Small intestine (tissue), 7 donors: Measurements from ENCODE around the gene WIPF3. TPM values are rescaled to one million over a fixed set of nuclear protein-coding genes. Genes with fewer than 3 reads are reported as not detected.

Experiments used
- DNase-seq, 2 donors: peaks; one replicate each; pipeline versions ENCODE4 v3.0.0 to v3.0.0-alpha.2; 2013
- FAIRE-seq: peaks from 2 replicates; lab custom pipeline; 2012; peaks lifted over from hg19 to GRCh38; lab: Jason Lieb, UNC
- H3K27ac ChIP-seq, 3 donors: one replicate each; pipeline ENCODE4 v1.5.1; 2013; ENCODE audit warnings: low read length in 2 of 3, mild to moderate bottlenecking in 2 of 3, control low read depth in 1 of 3, inconsistent platforms in 1 of 3, low read depth in 1 of 3, moderate library complexity in 1 of 3
- H3K27me3 ChIP-seq, 3 donors: one replicate each; pipeline ENCODE4 v1.6.1; 2013; ENCODE audit warnings: low read length in 3 of 3, inconsistent platforms in 1 of 3; ENCODE audit not compliant: control insufficient read depth in 3 of 3, insufficient read depth in 3 of 3
- H3K36me3 ChIP-seq, 3 donors: one replicate each; pipeline ENCODE4 v1.6.1; 2013; ENCODE audit warnings: low read length in 3 of 3, inconsistent platforms in 1 of 3, low read depth in 1 of 3, mild to moderate bottlenecking in 1 of 3, moderate library complexity in 1 of 3; ENCODE audit not compliant: control insufficient read depth in 3 of 3, insufficient read depth in 2 of 3
- H3K4me1 ChIP-seq, 3 donors: one replicate each; pipeline ENCODE4 v1.6.1; 2013; ENCODE audit warnings: low read length in 2 of 3, inconsistent platforms in 1 of 3, low read depth in 1 of 3, mild to moderate bottlenecking in 1 of 3, moderate library complexity in 1 of 3; ENCODE audit not compliant: control insufficient read depth in 3 of 3, insufficient read depth in 2 of 3
- H3K4me3 ChIP-seq, 3 donors: one replicate each; pipeline ENCODE4 v1.5.1; 2013; ENCODE audit warnings: low read length in 3 of 3, control low read depth in 1 of 3, inconsistent platforms in 1 of 3, low read depth in 1 of 3, mild to moderate bottlenecking in 1 of 3, moderate library complexity in 1 of 3
- H3K9me3 ChIP-seq, 2 donors: one replicate each; pipeline ENCODE4 v1.6.1; 2013; ENCODE audit warnings: low read depth in 1 of 2, low read length in 1 of 2; ENCODE audit not compliant: control insufficient read depth in 2 of 2, insufficient read depth in 1 of 2
- WGBS, 3 donors: extraction: QIAGEN DNeasy Blood & Tissue Kit; methylation state at CpG; one replicate each; pipeline ENCODE4 v1.1.7; 2013; 5-methylcytosine and 5-hydroxymethylcytosine counted together
- polyA plus RNA-seq, 4 donors: library from polyadenylated mRNA; stranded (reverse) in 3 of 4; unstranded in 1 of 4; fragments of 200-250 nt in 3 of 4; fragments of 120-200 nt in 1 of 4; gene quantifications; one replicate each; pipeline versions ENCODE4 v1.2.1 to v1.2.3, GENCODE V29; 2013
- donor health status: healthy with polysubstance abuse.
- donor health status: control.
- donor health status: control.
- donor health status: Bipolar disorder and iron deficiency.
- donor health status: healthy.

The WIPF3 gene
- polyA plus RNA-seq, 4 donors = 1.1 to 28.5 (median 1.7) TPM

DNA sequence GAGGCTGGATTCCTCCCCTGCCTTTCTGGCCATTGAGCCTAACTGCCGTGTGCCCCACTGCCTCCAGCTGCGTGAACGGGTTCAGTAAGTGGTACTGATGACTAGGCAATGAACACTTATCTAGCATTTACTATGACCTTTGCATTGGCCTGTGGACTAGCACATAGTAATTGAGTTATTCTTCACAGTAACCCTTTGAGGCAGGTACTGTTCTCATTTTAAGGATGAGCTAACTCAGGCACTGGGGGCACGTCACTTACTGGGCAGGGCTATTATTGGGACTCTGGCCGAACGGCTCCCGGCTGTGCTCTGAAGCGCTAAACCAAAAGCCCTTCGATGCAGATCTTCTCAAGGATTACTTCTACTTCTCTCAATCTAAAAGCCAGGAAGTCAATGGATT lies 38.3 kb downstream of the WIPF3 start:
- DNase-seq (peak; percentile 82 to 83), FAIRE-seq (no peak)
- Histone ChIP-seq H3K36me3 (peaks cover 0 to 3% (median 0%) of the 10 kb centered on the region in 3 donors), H3K4me3 (no peak overlapping the region), H3K27me3 (peaks cover 0 to 2% (median 0%) of the 10 kb centered on the region in 3 donors), H3K9me3 (no peaks in the 10 kb centered on the region), H3K4me1 (peaks cover 0 to 63% (median 3%) of the 10 kb centered on the region in 3 donors), H3K27ac (peak overlapping the region in 1 of 3 donors; percentile 81)
- 27 to 60% (median 39%) methylated on average over 9 of the region's 9 CpGs for whole genome bisulfite sequencing, 3 donors

DNA sequence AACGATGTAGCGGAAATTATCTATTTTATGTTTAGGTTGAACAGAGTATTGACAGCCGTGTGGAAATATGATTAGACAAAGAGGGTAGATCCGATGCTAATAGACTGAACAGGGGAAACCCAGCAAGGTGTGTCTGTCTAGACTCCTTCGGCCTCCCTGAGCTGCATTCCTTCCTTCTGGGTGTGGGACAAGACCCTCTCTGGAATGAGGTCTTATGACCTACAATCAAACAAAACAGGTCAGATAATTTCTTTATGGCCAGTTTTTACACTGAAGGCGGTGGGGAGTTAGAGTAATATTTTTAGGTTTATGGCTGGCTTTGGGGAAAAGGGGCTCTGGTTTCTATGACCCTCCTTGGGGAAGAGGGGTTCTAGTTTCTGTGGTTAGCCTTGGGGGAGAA lies 41.2 kb downstream of the WIPF3 start:
- Histone ChIP-seq H3K36me3 (peaks cover 0 to 8% (median 0%) of the 10 kb centered on the region in 3 donors), H3K4me1 (peaks cover 0 to 79% (median 3%) of the 10 kb centered on the region in 3 donors), H3K9me3 (no peaks in the 10 kb centered on the region), H3K27ac (peak overlapping the region in 1 of 3 donors; percentile 58), H3K4me3 (no peak overlapping the region), H3K27me3 (peaks cover 0 to 2% (median 0%) of the 10 kb centered on the region in 3 donors)
- FAIRE-seq = no peak
- peak in 1 of 2 donors; percentile 58 for DNase-seq
- WGBS, 3 donors = 93 to 94% (median 93%) methylated on average over 6 of the region's 6 CpGs

DNA sequence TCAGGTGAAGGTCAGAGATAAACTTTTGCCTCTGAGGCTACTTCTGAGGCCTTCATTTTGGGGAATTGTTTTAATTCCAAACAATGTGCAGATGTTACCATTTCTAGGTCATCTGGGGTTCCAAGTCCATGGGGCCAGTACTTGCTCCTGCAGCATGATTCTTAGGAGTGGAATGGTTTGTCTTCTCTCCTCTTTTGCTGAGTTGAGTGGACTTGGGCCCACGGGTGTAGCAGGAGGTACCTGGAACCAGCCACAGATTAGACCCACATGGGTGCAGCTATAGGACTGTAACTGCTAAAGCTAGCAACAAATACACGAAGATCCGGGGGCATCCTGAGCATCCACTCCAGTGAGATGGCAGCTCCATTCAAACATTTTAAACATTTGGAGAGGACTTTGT lies 41.6 kb downstream of the WIPF3 start:
- H3K9me3 ChIP-seq = no peaks in the 10 kb centered on the region
- DNase-seq (peak in 1 of 2 donors; percentile 59), FAIRE-seq (no peak)
- H3K27ac ChIP-seq = peak overlapping the region in 1 of 3 donors; percentile 58
- H3K36me3 ChIP-seq = peaks cover 0 to 8% (median 0%) of the 10 kb centered on the region in 3 donors
- H3K4me1 ChIP-seq = peaks cover 0 to 79% (median 3%) of the 10 kb centered on the region in 3 donors
- H3K27me3 ChIP-seq = peaks cover 0 to 2% (median 0%) of the 10 kb centered on the region in 3 donors
- WGBS, 3 donors = 75 to 82% (median 80%) methylated on average over 3 of the region's 3 CpGs
- H3K4me3 ChIP-seq = no peak overlapping the region

DNA sequence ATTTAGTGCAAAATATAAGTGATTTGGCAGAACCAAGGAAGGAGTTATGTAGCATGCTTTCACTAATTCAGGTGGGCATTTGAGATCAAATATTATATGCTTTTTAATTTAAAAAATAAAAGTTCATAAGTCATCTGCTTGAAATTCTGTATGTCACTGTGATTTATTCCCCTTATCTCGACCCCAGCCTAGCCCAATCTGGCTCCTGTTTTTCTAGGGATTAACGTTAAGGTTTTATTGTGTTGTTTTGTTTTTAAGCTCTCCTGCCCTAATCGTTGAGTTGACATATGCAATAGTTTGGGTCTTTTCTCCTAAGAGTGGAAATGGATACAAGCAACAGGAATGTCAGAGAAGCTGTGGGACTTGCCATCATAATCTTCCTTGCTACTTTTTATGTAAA lies 42.6 kb downstream of the WIPF3 start:
- Histone ChIP-seq H3K9me3 (no peaks in the 10 kb centered on the region), H3K4me3 (no peak overlapping the region), H3K4me1 (peaks cover 0 to 79% (median 3%) of the 10 kb centered on the region in 3 donors), H3K27me3 (peaks cover 0 to 2% (median 0%) of the 10 kb centered on the region in 3 donors), H3K36me3 (peaks cover 0 to 8% (median 0%) of the 10 kb centered on the region in 3 donors), H3K27ac (no peak overlapping the region)
- no peak for DNase-seq
- FAIRE-seq = no peak
- 28 to 55% (median 37%) methylated on average over 3 of the region's 3 CpGs for WGBS, 3 donors

DNA sequence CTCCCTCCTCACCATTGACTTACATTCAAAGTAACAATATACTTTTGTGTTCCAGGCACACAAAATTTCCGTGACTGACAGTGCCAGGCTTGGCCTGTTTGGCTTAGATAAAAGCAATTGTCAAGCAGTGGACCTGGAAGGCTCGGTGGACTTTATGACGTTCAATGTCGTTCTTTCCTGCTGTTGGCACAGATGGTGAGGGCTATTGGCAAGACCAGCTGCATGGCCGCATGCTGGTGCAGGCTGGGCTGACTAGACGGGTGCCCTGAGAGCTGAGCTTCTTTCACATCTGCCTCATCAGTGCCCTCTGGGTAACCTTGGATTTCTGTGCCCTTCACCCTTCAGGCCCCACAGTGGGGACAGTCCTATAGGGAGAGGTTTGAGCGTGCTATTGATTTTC lies 45.2 kb downstream of the WIPF3 start:
- DNase-seq (peak in 1 of 2 donors; percentile 49), FAIRE-seq (no peak)
- Histone ChIP-seq H3K36me3 (peaks cover 0 to 8% (median 0%) of the 10 kb centered on the region in 3 donors), H3K27me3 (peaks cover 0 to 3% (median 0%) of the 10 kb centered on the region in 3 donors), H3K4me3 (no peak overlapping the region), H3K9me3 (no peaks in the 10 kb centered on the region), H3K27ac (no peak overlapping the region), H3K4me1 (peaks cover 0 to 79% (median 0%) of the 10 kb centered on the region in 3 donors)
- WGBS, 3 donors = 31 to 67% (median 40%) methylated on average over 7 of the region's 7 CpGs

DNA sequence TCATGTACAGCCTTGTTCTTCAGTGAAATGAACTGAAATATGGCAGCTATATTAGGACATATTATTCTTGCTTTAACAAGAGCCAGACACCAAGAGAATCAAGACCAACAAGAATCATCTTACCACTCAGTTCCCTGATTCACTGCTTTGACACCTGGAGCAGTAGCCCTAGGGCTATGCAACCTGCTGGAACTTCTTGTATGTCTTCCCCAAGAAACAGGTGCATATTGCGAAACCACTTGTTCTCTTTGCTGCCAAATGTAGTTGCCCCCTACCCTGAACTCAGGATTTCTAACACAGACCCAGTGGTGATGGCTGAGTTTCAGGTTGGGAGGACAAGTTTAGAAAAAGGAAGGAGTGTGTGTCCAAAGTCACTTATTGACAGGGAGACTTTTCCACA lies 46.1 kb downstream of the WIPF3 start:
- Histone ChIP-seq H3K4me1 (peaks cover 0 to 77% (median 0%) of the 10 kb centered on the region in 3 donors), H3K4me3 (no peak overlapping the region), H3K36me3 (peaks cover 0 to 8% (median 0%) of the 10 kb centered on the region in 3 donors), H3K27me3 (peaks cover 0 to 3% (median 0%) of the 10 kb centered on the region in 3 donors), H3K9me3 (no peaks in the 10 kb centered on the region), H3K27ac (no peak overlapping the region)
- FAIRE-seq = no peak
- DNase-seq = no peak
- 96 to 97% (median 96%) methylated on average over 1 of the region's 1 CpG for WGBS, 3 donors

DNA sequence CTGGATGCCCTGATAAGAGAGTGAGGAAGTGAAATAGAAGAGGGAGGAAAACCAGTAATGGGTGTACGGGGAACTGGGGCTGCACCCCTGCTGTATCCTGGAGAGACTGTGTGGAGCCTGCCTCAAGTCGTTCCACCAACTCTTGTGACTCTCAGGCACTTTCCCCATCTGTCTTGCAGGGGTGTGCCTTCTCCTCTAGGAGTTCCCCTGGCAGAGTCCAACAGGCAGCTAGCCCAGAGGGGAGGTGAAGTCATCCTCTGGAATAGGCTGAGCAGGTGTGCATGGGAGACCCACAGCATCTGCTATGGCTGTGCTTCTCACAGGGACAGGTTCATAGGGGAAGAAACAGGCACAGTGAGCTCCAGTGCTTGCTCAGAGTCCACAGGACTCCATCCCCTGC lies 46.8 kb downstream of the WIPF3 start:
- FAIRE-seq (no peak), DNase-seq (peak; percentile 6 to 46)
- H3K36me3 ChIP-seq = peaks cover 0 to 8% (median 0%) of the 10 kb centered on the region in 3 donors
- no peak overlapping the region for H3K4me3 ChIP-seq
- peaks cover 0 to 3% (median 0%) of the 10 kb centered on the region in 3 donors for H3K27me3 ChIP-seq
- no peaks in the 10 kb centered on the region for H3K9me3 ChIP-seq
- peaks cover 0 to 76% (median 0%) of the 10 kb centered on the region in 3 donors for H3K4me1 ChIP-seq
- WGBS, 3 donors = 16 to 49% (median 29%) methylated on average over 2 of the region's 2 CpGs
- H3K27ac ChIP-seq = peak overlapping the region in 1 of 3 donors; percentile 57

DNA sequence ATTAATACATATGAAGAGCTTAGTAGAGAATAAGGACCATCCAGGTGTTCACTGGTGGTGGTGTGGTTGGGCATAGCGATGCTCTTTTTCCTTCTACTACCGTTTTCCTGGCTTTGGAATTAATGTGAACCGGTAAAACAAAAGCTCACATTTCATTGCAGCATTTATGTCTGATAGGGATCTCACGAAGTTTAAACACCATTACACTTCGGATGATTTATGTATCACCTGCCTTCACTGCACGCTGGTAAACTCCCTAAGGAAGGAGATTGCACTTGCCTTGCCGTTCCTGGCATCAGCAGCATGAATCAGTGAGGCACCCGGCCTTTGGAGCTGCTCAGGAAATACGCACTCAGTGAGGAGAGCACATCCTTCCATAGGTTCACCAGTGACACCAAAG lies 47.5 kb downstream of the WIPF3 start:
- DNase-seq = peak in 1 of 2 donors; percentile 46
- no peak for FAIRE-seq
- peaks cover 0 to 74% (median 0%) of the 10 kb centered on the region in 3 donors for H3K4me1 ChIP-seq
- peaks cover 0 to 2% (median 0%) of the 10 kb centered on the region in 3 donors for H3K27me3 ChIP-seq
- H3K4me3 ChIP-seq = no peak overlapping the region
- peak overlapping the region in 1 of 3 donors; percentile 57 for H3K27ac ChIP-seq
- H3K9me3 ChIP-seq = no peaks in the 10 kb centered on the region
- H3K36me3 ChIP-seq = peaks cover 0 to 8% (median 0%) of the 10 kb centered on the region in 3 donors
- 72 to 82% (median 76%) methylated on average over 9 of the region's 9 CpGs for WGBS, 3 donors
